ENCODE data around the gene FBN1. TPM values are rescaled to one million over a fixed set of nuclear protein-coding genes. Genes with fewer than 3 reads are reported as not detected.

FBN1 gene
- total and polyA plus RNA-seq, 2 of the 13 experiments (the other 11 are each of a cell fraction or from before 2014, with no cell fraction given): 1.5 to 3.0 TPM

- intact Hi-C loops (cut with micrococcal nuclease; ENCODE audit: unreplicated experiment) (no loop called here), in situ Hi-C loops (cut with HindIII; ENCODE audit: extremely low pct_ligation_motif_present, low pct_unique_long_range_greater_than_20kb) (no loop called here)
- no peaks in the 10 kb centered on the region for H3K79me2 ChIP-seq (ENCODE audit: insufficient read depth, low read length)
- 90% methylated on average over 3 of the region's 3 CpGs for WGBS (ENCODE audit: low lambda C conversion rate)
- TF ChIP-seq HDAC2 (CRISPR knock-in tag; IDR thresholded peaks at IDR 0.05): no peak
- no peak for TF ChIP-seq FOXP1 (IDR thresholded peaks at IDR 0.05)
- no peak for TF ChIP-seq FOXP1 (CRISPR knock-in tag; IDR thresholded peaks at IDR 0.05)
- TF ChIP-seq PHF5A (CRISPR knock-in tag; IDR thresholded peaks at IDR 0.05; ENCODE audit: low read depth, unreplicated experiment): no peak
- no peak for TF ChIP-seq ARNT2 (CRISPR knock-in tag; IDR thresholded peaks at IDR 0.05; ENCODE audit: low read depth)
- no peak for TF ChIP-seq HOXD1 (CRISPR knock-in tag; IDR thresholded peaks at IDR 0.05)
- TF ChIP-seq IRF2 (CRISPR knock-in tag; IDR thresholded peaks at IDR 0.05): no peak
- no peak for TF ChIP-seq EEA1 (CRISPR knock-in tag; IDR thresholded peaks at IDR 0.05; ENCODE audit: borderline replicate concordance)
- no peak for TF ChIP-seq HNRNPUL1 (IDR thresholded peaks at IDR 0.05; ENCODE audit: low read depth, low read length)
- TF ChIP-seq ATF7-NPFF (CRISPR knock-in tag; IDR thresholded peaks at IDR 0.05; ENCODE audit: low read depth): no peak
- TF ChIP-seq CREBL2 (CRISPR knock-in tag; IDR thresholded peaks at IDR 0.05; ENCODE audit: borderline replicate concordance): no peak
- no peak for TF ChIP-seq NCOR1 (IDR thresholded peaks at IDR 0.05; ENCODE audit: borderline replicate concordance, low read length)
- TF ChIP-seq E2F2 (CRISPR knock-in tag; IDR thresholded peaks at IDR 0.05; ENCODE audit: borderline replicate concordance): no peak
- TF ChIP-seq MAZ (IDR thresholded peaks at IDR 0.05; ENCODE audit: borderline replicate concordance, low read depth, low read length): no peak
- no peak for TF ChIP-seq MAZ (CRISPR knock-in tag; IDR thresholded peaks at IDR 0.05; ENCODE audit: low read depth)
- TF ChIP-seq FUBP1 (CRISPR knock-in tag; IDR thresholded peaks at IDR 0.05; ENCODE audit: borderline replicate concordance): no peak
- no peak for TF ChIP-seq PHB2 (IDR thresholded peaks at IDR 0.05; ENCODE audit: partially characterized antibody)
- TF ChIP-seq KLF9 (CRISPR knock-in tag; IDR thresholded peaks at IDR 0.05; ENCODE audit: low read depth): no peak
- no peak for TF ChIP-seq JDP2 (CRISPR knock-in tag; IDR thresholded peaks at IDR 0.05; ENCODE audit: borderline replicate concordance)
- POLR2A ChIA-PET: no interaction called here
- H4K20me1 ChIP-seq (ENCODE audit: insufficient read depth, low read length): no peaks in the 10 kb centered on the region
- no peaks in the 10 kb centered on the region for H3K4me1 ChIP-seq (ENCODE audit: insufficient read depth, low read length)
- H3K4me3 ChIP-seq (replicated peaks in 1 of 3; ENCODE audit: insufficient read depth in 1 of 3, low read depth in 2 of 3, low read length in 3 of 3): no peak overlapping the region
- ATAC-seq: no peak
- BruUV-seq (replicated peaks): no TSS peak
- CTCF ChIA-PET (ENCODE audit: low intra/inter-chr PET ratio, low total read pairs): no interaction called here
- no peaks in the 10 kb centered on the region for H3K36me3 ChIP-seq (replicated peaks in 1 of 2; ENCODE audit: control insufficient read depth in 1 of 2, insufficient read depth in 2 of 2, low read length in 2 of 2)
- no peak overlapping the region for H3K27ac ChIP-seq (ENCODE audit: extremely low read length, insufficient read depth, low read length)
- H2AFZ ChIP-seq (ENCODE audit: low read length): no peak overlapping the region
- H3K4me2 ChIP-seq (ENCODE audit: low read depth, low read length): no peak overlapping the region
- H3K27me3 ChIP-seq (ENCODE audit: control insufficient read depth in 1 of 2, insufficient read depth in 2 of 2, low read length in 2 of 2): no peaks in the 10 kb centered on the region
- H3K9ac ChIP-seq (ENCODE audit: insufficient read depth, low read depth, low read length): no peak overlapping the region
- FAIRE-seq: no peak
- no peaks in the 10 kb centered on the region for H3K9me3 ChIP-seq (ENCODE audit: low read length)
- no peak for DNase-seq (ENCODE audit: low spot score)
Measured at GRCh38 chr15:48451736-48452135, 193.8 kb downstream of the FBN1 start.
